ENCODE data around the gene NEGR1.

NEGR1 gene

DNA sequence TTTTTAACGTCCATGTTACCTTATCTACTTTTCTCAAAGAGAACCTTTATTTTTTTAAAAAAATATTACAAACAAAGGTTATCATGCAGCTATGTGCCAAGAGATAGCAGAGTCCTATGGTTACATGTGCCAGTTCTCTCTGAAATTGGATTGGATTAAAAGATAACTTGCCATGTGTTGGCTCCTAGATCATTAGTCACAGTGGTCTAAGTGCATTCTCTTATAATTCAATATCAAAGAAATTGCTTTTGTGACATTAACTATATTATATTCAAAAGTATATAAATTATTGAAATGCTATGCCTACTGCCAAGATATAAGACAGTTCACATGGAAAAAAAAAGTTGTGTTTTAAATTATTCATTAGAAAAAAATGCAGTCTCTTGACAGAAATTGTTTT lies 494.2 kb downstream of the NEGR1 start:
- no peak overlapping the region for H3K4me3 ChIP-seq (ENCODE audit: low read length)
- TF ChIP-seq, protein P1, sequence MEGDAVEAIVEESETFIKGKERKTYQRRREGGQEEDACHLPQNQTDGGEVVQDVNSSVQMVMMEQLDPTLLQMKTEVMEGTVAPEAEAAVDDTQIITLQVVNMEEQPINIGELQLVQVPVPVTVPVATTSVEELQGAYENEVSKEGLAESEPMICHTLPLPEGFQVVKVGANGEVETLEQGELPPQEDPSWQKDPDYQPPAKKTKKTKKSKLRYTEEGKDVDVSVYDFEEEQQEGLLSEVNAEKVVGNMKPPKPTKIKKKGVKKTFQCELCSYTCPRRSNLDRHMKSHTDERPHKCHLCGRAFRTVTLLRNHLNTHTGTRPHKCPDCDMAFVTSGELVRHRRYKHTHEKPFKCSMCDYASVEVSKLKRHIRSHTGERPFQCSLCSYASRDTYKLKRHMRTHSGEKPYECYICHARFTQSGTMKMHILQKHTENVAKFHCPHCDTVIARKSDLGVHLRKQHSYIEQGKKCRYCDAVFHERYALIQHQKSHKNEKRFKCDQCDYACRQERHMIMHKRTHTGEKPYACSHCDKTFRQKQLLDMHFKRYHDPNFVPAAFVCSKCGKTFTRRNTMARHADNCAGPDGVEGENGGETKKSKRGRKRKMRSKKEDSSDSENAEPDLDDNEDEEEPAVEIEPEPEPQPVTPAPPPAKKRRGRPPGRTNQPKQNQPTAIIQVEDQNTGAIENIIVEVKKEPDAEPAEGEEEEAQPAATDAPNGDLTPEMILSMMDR (IDR thresholded peaks at IDR 0.05; ENCODE audit: insufficient read depth, low read depth, low read length, missing control alignments), result no peak
- DNase-seq (ENCODE audit: low read depth), result no peak

DNA sequence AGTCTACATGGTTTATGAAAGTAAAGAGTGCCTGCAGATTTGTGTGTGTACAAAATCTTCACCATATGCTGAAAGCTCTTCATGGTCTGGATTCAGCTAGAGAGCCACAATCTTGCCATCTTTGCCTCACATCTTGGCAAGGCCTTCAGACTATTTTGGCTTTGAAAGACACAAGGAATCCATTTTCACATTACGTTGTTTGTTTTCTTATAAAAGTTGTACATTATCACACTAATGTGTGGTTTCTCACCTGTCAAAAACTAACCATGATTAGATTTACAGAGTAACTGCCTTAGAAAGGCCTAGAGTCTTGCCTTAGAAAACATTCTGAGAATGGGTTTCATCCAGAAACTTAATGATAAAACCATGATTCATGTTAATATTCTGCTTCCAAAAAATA lies 494.6 kb downstream of the NEGR1 start:
- TF ChIP-seq, protein P1 (IDR thresholded peaks at IDR 0.05; ENCODE audit: insufficient read depth, low read depth, low read length, missing control alignments), result no peak
- no peak overlapping the region for H3K4me3 ChIP-seq (ENCODE audit: low read length)
- no peak for DNase-seq (ENCODE audit: low read depth)

DNA sequence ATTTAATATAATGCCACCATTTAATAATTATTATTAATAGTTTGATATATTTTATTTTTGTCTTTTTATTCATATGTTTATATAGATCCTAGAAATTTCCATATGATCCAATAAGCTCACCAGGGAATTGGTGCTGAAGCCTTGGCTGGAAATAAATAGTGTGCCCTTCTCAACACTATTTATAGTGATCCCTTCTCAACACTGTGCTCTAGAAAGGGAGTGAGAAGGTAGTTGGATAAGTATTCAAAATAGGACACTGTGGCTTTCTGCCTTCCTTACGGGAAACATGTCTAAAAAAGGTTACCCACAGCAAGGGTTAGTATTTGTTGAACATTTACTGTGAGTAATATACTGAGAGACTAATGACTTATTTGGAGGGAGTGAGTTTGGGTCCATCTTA lies 496.1 kb downstream of the NEGR1 start:
- TF ChIP-seq, protein P1 (IDR thresholded peaks at IDR 0.05; ENCODE audit: insufficient read depth, low read depth, low read length, missing control alignments), result no peak
- H3K4me3 ChIP-seq (ENCODE audit: low read length), result no peak overlapping the region
- DNase-seq (ENCODE audit: low read depth), result no peak

DNA sequence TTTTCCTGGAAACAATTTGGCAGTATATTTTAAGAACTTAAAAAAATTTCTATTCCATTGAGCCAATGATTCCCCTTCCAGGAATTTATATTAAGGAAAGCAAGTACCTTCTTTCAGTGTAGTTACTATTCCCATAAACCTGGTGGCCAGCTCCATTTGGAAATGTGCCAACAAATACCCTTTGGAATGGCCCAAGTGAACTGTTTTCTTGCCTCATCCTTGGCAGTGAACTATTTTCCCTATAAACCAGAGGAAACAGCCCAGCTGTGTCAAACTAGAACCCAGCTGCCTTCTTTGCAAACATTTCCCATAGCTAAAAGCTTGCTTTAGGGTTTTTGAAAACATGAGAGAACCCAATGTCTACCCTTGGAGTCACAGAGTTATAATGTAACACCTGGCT lies 496.9 kb downstream of the NEGR1 start:
- no peak for DNase-seq (ENCODE audit: low read depth)
- no peak overlapping the region for H3K4me3 ChIP-seq (ENCODE audit: low read length)
- TF ChIP-seq, protein P1 (IDR thresholded peaks at IDR 0.05; ENCODE audit: insufficient read depth, low read depth, low read length, missing control alignments), result no peak

DNA sequence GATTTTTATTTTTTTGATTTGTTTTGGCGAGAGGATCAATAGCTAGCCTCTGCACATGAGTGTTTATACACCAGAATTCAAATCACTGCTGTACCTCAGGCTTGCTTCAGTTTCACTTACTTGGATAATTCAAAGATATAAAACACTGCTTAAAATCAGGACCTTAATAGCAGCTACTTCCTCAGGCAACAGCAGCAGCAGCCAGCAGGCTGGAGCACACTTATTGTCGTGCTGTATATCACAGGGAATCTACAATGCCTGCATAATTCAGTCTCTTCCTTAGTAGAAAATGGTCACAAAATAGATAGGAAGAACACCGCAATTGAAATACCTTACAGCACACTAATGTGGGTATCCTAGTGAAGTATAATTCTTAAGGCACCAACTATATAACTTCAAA lies 497.3 kb downstream of the NEGR1 start:
- no peak overlapping the region for H3K4me3 ChIP-seq (ENCODE audit: low read length)
- no peak for DNase-seq (ENCODE audit: low read depth)
- TF ChIP-seq, protein P1 (IDR thresholded peaks at IDR 0.05; ENCODE audit: insufficient read depth, low read depth, low read length, missing control alignments), result no peak

DNA sequence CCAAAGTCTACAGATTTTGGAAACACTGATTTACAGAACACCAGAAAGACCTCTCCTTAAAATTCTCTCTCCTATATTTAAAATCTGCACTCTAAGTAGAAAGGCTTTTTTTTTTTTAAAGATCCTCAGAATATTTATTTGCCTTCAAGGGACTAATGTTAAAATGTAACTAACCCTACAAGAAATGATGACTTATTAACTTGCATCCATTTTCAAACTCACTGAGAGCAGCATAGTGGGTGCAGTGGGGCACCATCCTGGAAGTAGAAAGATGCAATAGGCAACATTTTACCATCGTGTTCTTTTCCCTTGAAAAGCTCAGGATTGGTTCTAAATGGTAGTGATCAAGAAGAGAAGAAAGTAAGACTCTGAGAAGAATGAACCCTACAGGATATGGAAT lies 498.1 kb downstream of the NEGR1 start:
- H3K4me3 ChIP-seq (ENCODE audit: low read length), result no peak overlapping the region
- DNase-seq (ENCODE audit: low read depth), result no peak
- TF ChIP-seq, protein P1 (IDR thresholded peaks at IDR 0.05; ENCODE audit: insufficient read depth, low read depth, low read length, missing control alignments), result no peak

DNA sequence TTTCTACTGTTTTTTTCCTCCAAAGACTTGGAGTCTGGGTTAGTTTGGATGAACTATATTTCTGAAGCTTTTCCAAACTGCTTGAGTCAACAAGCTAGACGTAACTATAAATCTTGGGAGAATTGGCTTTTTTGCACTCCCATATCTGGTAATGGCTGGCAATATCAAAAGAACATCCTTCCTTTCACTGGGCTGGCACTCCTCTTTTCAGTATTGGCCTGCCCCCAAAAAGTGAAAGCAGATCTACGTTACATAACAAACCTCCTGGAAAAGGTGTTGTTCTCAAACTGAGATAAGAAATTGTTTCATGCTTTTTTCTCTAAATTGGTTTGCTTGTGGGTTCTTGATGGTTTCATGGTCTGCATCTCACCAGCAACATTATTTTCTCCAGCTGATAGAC lies 499.3 kb downstream of the NEGR1 start:
- no peak for DNase-seq (ENCODE audit: low read depth)
- TF ChIP-seq, protein P1 (IDR thresholded peaks at IDR 0.05; ENCODE audit: insufficient read depth, low read depth, low read length, missing control alignments), result no peak
- H3K4me3 ChIP-seq (ENCODE audit: low read length), result no peak overlapping the region
